Erythroblast (primary cell): ENCODE measurements around the gene KATNA1.

Source experiments
- DNase-seq, 2 experiments: peaks; one replicate each; lab custom pipeline; 2025; lab: John Stamatoyannopoulos, UW
- GATA1 ChIP-seq: IDR thresholded peaks from 2 replicates; pipeline ENCODE4 v1.6.1; 2011; ENCODE audit warnings: low read depth, mild to moderate bottlenecking, control low read depth, low read length, moderate library complexity
- POLR2A ChIP-seq: IDR thresholded peaks from 2 replicates; pipeline ENCODE4 v1.6.1; 2011; ENCODE audit warnings: mild to moderate bottlenecking, low read length

Gene KATNA1

DNA sequence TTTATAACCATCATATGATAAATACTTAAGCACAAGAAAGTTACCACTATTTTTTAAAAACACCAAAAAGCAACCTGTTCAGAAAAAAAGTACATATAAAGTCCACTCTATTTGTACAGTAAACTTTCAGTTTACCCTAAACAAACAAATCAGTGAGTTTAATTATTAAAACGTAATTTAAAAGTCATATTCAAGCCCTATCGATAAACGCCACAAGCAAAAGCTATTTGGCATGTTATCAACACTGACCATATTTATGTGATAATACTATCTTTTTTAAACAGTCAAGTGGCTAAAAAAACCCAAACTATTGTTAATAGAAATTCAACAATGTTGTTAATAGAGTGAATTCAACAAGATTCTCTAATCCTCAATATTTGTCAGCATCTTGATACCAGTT is 1.9 kb downstream of the KATNA1 start:
- TF ChIP-seq POLR2A (no peak), GATA1 (peak; percentile 16)
- peak; percentile 61 to 82 for DNase-seq

DNA sequence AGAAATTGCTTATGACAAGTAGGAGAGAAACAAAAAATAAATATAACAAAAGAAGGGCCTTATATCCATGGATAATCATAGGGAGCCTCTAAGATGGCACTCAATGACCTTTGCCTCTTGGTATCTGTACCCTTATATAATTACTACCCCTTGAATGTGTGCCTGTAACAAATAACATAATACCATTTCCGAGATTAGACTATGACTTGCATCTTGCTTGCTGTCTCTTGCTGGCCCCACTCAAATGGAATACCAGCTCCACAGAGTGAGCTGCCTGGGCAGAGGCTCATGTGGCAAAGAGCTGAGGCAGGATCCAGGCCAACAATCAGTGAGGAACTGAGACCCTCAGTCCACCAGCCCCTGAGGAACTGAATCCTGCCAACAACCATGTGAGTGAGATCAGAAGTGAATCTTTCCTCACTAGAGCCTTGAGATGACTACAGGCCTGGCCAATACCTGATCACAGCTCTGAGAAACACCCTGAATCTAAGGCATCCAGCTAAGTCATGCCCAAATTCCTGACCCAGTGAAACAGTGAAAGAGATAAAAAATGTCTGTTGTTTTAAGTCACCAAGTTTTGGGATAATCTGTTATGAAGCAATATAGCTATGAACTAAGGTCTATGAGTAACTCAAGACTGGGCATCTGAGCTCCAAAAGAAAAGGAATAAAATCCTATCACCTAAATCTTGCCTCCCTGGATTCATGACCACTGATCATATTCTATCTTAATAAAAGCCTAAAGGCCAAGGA is 5.5 kb downstream of the KATNA1 start:
- TF ChIP-seq GATA1 = no peak
- TF ChIP-seq POLR2A = no peak
- DNase-seq = no peak

GRCh38 chr6:149636124-149636523 is 12.4 kb downstream of the KATNA1 start:
- TF ChIP-seq GATA1 = no peak
- TF ChIP-seq POLR2A = no peak
- no peak for DNase-seq

GRCh38 chr6:149634315-149634714 is 14.2 kb downstream of the KATNA1 start:
- no peak for DNase-seq
- TF ChIP-seq GATA1 (no peak), POLR2A (no peak)

DNA sequence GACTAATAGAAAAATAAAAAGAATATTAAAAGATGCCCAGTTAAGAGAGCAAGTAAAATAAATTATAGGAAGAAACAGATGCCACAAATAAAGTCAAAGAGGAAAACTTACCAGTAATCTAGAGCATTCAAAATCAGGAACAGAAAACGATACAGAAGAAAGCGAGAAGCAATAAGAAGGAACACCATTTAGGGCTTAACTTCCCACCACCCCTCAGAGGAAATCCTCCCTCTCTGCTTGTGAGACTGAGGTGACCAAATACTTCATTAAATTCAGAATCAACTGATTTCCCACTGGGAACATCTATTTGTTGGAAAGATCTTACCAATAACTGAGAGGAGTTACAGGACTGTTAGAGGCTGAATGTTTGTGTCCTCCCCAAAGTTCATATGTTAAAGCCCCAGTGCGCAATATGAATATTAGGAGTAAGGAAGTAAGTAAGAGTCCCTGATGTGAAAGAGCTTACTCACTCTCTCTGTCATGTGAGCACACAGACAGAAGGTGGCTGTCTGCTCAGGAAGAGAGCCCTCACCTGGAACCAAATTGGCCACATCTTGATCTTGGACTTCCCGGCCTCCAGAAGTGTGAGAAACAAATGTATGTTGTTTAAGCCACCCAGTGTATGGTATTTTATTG is 19.5 kb downstream of the KATNA1 start:
- no peak for DNase-seq
- no peak for TF ChIP-seq GATA1
- no peak for TF ChIP-seq POLR2A

GRCh38 chr6:149627672-149628071 is 20.8 kb downstream of the KATNA1 start:
- TF ChIP-seq POLR2A (no peak), GATA1 (no peak)
- no peak for DNase-seq

- TF ChIP-seq GATA1 = no peak
- DNase-seq = no peak
Observed at GRCh38 chr6:149615805-149616204, 32.7 kb downstream of the KATNA1 start.

- TF ChIP-seq GATA1 = no peak
- no peak for TF ChIP-seq POLR2A
- no peak for DNase-seq
Observed at GRCh38 chr6:149614337-149614736, 34.2 kb downstream of the KATNA1 start.

- no peak for DNase-seq
- no peak for TF ChIP-seq POLR2A
- TF ChIP-seq GATA1 = no peak
Observed at GRCh38 chr6:149608381-149608982, 40.0 kb downstream of the KATNA1 start.

- TF ChIP-seq POLR2A (no peak), GATA1 (no peak)
Observed at GRCh38 chr6:149600508-149600907, 48.0 kb downstream of the KATNA1 start.

DNA sequence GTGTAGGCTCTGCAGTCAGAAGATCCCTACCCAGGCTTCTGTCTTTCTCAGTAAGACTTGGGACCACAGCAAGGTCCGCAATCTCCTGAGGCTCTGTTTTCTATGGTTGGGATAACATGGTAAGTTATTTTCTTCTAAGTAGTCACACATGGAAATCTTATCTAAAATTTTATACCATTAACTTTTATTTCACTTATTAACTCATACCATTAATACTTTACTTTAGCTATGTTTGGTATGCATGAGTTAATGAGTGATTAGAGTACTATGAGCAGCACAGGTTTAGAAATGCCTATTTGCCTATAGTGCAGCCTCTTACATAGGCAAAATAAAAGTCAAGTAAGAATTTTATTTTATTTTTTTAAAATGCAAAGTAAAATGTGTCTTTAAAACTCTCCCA is 55.1 kb downstream of the KATNA1 start:
- DNase-seq = no peak
- TF ChIP-seq GATA1 (no peak), POLR2A (no peak)

More at GRCh38 chr6:149600508-149600907, 48.0 kb downstream of the KATNA1 start:
- DNase-seq = no peak

DNA sequence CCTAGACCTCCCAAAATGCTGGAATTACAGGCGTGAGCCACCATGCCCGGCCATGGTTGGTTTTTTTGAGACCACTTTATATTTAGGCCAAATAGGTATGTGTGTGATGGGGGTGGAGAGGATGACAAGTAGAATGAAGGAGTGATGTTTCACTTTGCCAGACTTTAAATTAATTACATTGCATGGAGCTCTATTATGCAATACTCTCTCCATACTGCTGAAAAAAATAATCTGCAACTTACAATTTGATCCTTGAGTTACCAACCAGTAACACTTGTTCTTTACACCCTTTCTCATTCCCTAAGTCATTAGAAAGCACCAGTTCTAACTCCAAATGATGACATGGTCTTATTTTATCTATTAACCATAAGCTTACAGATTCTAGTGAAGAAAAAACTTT is 55.5 kb downstream of the KATNA1 start:
- no peak for DNase-seq
- no peak for TF ChIP-seq POLR2A

DNA sequence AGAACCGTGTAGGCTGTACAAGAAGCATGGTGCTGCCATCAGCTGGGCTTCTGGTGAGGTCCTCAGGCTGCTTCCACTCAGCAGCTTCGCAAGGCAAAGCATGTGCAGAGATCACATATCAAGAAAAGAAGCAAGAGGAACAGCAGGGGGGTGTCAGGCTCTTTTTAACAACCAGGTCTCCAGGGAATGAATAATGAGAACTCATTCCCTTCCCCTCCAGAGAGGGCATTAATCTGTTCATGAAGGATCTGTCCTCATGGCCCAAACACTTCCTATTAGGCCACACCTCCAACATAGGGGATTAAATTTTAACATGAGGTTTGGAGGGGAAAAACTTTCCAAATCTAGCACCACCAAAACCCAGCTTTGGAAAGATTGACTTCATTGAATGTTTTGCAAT is 62.4 kb downstream of the KATNA1 start:
- DNase-seq = no peak
- TF ChIP-seq POLR2A (no peak), GATA1 (no peak)

DNA sequence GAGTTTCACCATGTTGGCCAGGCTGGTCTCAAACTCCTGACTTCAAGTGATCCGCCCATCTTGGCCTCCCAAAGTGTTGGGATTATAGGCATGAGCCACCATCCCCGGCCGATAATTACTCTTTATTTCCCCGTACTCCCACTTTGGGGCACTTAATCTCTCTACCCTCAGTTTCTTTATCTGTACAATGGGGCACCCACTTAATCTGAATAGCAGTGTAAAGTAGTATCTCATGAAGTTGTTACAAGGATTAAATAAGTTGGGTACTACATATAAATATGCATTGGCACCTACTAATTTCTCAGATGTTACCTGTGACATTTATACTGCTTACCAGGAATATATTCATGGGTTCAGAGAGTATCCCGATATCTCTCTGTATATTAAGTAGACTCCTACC is 67.2 kb downstream of the KATNA1 start:
- TF ChIP-seq GATA1 (no peak), POLR2A (no peak)
- DNase-seq = no peak
